HG03442 (cell line): ENCODE data around the gene CADM2.

Experiments used
- ATAC-seq: cut with Tn5 transposase; IDR thresholded peaks from one replicate; pipeline ENCODE4 v1.9.1; 2021; ENCODE audit warnings: mild to moderate bottlenecking, moderate library complexity; ENCODE audit not compliant: unreplicated experiment

Gene CADM2

DNA sequence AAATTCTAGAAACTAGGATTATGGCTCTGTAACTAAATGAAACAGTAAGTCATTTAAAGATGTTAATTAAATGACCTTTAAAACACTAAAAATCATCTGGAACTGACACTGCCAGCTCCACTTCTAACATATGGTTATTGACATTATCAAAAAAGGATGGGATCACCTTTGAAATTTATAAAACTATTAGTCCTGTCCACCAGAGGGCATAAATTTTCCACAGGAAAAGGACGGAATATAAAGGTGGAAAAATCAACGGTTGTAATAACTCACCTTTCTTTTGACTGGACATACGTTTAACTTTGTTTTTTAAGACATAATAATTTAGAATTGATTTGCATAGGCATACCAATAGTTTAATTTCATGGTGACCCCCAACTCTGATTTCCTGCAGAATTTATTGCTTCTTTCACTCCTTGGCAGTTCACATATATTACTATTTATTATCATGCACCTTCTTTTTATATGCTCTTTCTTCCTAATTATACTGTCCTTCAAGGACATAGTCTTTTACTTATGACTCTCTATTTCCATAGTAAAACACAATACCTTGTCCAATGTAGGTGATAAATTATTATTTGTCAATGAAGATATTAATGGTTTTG is 345.7 kb downstream of the CADM2 start:
- no peak for ATAC-seq

DNA sequence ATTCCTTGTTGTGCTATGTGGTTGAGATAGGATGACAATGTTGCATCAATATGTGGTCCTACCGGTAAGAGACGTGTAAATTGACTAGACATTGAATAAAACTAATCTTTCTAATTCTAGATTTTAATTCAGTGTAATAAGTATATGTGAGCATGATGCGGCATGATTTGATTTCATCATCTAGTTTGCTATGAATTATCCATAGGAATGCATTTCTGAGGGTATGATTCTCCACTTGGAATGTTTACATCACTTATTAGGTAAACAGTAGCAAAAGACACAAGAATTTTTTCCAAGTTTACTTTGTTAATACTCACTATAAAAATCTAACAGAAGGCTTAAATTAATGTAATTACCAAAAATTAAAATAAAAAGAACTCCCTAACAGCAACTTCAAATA is 353.5 kb downstream of the CADM2 start:
- ATAC-seq: no peak

DNA sequence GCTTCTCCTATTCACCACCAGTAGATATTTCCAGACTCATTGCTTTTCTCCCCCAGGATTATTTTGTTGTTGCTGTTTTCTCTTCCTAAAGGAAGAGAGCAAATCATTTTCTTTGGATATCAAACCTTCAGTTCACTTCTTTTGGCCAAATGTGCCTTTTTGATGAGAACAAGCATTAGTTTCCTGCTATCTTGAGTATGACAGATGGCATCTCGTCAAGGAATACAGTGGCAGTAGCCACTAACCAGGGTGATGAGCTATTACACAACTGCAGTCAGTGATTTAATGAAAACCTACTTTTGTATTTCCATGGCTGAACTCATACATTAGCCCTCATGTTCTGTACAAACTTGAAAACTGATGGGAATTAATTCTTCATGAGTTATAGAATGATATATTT is 354.6 kb downstream of the CADM2 start:
- no peak for ATAC-seq

DNA sequence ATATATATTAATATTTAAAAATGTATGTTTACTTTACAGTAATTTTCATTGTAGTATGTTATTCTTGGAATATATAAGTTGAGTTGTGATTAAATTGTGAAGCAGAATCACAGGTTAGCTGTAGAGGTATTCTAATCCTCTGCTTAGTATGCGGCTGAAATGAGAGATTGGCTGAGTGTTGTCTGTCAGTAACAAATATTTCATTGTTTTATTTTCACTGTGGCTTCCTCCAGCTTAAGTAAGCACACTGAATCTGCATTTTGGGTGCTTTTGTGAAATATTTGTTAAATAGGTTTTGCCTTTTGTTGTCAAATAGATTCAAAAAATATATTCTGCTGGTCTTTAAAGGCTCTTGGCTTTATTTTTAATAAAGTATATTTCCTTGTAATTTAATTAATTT is 357.5 kb downstream of the CADM2 start:
- no peak for ATAC-seq

DNA sequence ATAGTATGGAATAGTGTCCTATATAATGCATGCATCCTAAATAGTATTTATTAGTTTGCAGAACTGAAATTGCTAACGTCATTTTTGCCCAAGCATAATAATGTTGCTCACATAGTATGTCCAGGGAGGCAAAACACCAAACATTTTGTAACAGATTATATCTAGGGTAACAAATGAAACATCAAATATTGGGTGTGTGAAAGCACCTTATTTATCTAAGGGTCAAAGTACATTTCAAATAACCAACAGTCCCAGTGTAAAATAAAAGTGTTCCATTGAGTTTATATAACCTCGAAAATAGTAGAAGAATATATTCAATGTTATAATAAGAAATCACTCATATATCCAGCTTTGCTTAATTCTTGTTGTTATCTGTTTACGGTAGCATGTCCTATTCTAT is 363.1 kb downstream of the CADM2 start:
- no peak for ATAC-seq

DNA sequence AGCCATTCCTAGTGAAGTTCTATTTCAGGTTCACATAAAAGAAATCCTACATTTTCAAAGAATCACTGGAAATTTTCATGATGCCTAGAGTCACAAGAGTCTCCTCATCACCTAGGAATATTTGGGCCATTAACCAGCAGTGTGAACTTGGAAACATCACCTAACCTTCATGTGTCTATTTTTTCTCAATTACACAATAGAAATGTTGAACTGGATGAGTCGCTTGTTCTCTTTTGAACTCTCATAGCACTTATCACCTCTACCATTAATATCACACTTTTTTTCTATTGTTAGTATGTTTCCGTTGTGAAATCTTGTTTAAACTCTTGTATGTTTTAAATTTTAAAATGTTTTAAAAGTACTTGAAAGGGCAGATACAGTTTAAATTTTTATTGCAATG is 371.3 kb downstream of the CADM2 start:
- no peak for ATAC-seq

DNA sequence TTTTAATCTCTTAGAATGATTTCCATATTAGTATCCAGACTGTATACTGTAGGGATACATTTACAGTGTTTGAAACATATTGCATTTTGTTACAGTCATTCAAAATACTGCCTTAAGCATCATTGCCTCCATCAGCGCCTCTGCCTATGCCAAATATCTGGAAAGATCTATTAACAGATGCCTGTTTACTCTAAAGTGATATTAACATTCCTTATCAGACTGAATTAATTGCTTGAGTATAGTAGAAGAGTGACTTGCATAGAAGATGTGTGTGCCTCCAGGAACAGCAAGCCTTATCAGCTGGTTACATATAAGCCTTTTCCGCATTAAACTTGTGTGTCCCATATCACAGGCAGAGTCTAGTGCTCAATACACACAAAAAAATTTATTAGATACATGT is 379.1 kb downstream of the CADM2 start:
- no peak for ATAC-seq

DNA sequence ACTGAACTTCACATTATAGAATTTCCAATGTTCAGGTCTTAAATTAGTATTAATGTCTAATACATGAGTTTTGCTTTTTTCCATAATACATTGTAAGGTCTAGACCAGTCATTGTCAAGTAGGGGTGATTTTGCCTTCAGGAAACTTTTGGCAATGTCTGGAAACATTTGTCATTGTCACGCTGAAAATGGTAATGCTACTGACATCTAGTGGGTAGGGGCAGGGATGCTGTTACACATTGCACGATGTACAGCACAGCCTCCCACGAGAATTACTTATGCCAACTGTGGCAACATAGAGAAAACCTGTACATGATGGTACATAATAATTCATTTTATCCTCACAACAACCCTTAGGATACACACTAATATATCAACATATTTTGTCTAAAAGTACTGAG is 384.1 kb downstream of the CADM2 start:
- no peak for ATAC-seq

DNA sequence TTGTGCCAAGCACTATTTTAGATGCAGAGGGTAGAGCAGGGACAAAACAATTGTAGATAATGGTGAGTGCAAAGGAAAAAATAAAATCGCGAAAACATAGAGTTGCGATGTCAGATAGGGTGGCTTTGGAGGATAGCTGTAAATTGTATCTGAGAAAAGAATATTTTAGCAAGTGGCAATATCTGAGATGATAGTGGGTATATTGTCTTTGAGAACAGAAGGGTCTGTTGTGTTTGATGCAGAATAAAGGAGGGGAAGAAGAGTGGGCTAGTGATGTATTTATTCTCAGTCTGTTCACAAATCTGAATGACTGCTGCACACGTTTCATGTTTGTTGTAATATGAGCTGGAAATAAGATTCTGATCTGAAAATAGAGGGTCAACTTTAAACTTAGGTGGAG is 396.8 kb downstream of the CADM2 start:
- ATAC-seq: no peak

DNA sequence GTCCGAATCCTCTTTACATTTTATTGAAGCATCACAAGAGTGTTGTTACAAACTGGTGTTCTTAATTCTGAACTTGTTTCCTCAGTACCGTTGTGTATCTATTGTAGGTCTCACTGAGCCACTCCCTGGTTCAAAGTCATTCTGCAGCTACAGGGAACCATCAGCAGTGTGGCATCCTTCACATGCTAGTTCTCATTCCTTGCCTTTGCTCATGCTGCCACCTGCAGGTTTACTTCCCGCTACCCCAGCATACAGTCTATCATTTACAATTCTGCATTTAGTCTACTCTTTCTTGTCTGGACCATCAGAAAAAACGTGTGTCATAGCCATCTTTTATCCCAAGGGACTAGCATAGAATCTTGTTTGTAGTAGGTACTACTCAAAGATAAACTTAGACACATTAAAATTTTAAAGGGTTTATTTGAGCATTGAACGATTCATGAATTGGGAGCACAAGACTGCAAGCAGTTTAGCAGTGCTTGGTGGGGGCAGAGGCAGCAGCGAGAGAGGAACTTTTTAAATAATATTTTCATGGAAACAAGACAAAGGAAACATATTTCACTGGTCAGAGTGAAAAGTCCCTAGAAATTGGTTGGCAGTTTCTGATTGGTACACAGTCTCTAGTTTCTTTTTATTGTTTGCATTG is 402.1 kb downstream of the CADM2 start:
- peak; percentile 59 for ATAC-seq

DNA sequence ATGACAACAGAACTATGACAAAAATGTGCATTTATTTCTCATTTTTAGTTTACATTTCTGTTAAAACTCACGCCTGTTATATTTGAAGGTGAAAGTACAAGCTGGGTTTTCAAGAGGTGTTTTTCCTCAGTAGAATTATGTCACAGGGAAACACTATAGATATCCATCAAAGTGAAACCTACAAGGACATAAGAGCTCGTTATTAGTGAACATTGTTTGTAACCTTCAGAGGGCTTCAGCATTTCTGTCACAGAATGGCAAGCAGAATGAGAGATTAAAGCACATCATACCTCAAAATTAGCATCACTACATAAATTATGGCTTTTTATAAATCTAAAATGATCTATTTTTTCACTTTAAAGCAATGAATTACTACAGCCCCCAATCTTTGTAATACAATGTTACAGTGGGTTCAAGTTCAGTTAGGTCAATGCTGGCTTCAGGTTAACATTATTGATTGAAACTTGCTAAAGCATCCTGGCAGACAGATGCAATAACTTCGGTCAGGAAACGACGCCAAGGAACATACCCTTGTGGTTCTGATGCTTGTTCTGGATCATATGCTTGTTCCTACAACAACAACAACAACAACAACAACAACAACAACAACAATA is 405.6 kb downstream of the CADM2 start:
- ATAC-seq: no peak

DNA sequence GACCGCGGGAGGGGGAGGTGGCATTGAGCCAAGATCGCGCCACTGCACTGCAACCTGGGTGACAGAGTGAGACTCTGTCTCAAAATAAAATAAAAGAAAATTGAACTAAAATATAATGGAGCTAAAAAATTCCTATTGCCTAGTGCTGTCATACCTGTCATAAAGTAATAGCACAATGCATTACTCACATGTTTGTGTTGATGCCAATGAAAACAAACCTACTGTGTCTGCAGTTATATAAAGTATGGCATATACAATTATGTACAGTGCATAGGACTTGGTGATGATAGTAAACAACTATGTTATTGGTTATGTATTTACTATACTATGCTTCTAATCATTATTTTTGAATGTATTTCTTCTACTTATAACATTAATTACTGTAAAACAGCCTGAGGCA is 411.6 kb downstream of the CADM2 start:
- ATAC-seq: no peak

DNA sequence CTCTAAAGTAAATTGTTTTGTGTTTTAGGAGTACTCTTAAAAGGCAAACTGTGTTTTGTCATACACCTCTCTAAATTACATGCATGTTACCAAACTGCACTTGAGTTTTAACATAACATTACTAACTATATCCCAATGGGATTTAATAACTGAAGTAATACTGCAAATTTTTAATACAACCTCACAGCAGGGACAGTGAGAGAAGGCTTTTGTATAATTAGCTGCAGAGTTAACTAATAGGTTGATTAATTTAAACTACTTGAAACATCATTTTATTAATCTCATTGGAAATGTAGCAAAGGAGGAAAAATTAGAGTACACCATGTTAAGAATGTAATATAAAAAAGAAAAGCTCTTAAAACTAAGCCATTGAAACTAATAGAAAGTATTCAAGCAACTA is 417.3 kb downstream of the CADM2 start:
- ATAC-seq: no peak

DNA sequence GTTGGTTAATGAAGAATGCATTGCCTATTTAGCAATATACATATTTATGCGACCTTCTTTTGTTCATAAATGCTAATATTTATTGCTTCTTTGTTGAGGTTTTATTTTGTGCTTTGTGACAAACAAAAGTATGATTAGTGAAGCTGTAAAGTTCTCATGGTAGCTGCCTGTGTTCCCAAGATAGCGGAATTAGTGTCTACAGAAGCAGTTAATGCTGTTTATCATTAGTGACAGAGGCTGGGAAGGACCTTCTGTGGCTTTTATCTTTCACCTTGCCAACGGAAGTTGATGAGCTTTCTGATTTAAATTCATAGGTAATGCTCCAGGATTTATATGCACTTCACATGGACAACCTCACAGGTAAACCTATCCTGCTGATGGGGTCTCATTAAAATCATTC is 418.3 kb downstream of the CADM2 start:
- no peak for ATAC-seq

DNA sequence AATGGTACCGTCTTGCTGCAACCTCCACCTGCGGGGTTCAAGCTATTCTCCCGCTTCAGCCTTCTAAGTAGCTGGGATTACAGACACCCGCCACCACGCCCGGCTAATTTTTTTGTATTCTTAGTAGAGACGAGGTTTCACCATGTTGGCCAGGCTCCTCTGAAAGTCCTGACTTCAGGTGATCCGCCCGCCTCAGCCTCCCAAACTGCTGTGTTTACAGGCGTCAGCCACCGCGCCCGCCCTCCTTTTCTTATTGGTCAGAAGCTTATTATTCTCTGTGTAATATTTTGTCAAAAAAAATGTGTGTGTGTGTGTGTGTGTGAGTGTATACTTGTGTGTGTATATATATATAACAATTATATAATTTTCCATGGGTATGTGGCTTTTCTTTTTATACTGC is 425.6 kb downstream of the CADM2 start:
- ATAC-seq: no peak

DNA sequence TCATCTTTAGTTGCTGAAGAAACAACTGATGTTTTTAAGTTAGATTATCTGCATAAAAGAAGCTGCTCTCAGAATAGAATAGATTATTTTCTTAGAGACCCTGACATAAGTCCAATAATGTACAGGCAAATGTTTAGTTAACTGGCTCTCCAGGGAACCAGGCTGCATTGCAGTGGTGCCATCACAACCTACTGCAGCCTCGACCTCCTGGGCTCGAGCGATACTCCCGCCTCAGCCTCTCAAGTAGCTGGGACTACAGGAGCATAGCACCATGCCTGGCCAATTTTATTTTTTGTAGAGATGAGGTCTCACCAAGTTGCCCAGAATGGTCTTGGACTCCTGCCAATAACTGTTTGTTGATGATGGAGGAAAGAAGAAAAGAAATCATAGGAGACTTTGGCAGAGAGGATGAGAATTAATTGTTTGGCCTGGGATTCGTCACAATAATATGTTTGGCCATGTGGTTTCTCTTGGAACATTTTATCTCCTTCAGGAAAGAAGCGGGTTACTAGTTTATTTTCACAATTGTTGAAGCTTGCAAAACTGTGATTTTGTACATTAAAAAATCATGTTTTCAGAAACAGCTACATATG is 429.2 kb downstream of the CADM2 start:
- no peak for ATAC-seq

DNA sequence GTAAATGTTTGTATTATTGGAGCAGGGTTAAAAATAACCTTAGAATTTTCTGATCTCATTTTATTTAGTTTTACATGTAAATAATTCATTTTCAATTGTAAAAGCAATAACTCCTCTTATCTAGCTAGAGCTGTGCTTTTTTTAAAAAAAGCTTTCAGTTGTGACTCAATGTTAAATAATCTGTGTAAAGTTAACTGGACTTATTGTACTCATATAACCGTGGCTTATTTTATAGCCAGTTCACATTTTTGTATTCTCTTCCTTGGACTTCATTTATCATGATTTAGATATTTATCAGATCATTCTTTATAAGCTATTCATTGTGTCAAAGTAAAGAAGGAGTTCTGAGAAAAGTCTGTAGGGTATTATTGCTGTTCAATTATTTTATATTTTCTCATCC is 435.6 kb downstream of the CADM2 start:
- no peak for ATAC-seq

DNA sequence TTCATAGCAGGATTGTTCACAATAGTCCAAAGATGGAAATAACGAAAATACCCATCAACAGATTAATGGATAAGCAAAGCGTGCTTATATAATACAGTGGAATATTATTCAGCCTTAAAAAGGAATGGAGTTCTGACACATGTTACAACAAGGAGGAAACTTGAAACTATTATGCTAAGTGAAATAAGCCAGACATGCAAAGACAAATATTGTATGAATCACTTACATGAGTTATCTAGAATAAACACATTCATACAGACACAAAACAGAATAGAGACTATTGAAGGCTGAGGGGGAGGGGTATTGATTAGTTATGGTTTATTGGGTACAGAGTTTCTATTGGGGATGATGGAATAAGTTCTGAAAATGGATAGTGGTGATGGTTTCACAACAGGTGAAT is 438.6 kb downstream of the CADM2 start:
- ATAC-seq: no peak

DNA sequence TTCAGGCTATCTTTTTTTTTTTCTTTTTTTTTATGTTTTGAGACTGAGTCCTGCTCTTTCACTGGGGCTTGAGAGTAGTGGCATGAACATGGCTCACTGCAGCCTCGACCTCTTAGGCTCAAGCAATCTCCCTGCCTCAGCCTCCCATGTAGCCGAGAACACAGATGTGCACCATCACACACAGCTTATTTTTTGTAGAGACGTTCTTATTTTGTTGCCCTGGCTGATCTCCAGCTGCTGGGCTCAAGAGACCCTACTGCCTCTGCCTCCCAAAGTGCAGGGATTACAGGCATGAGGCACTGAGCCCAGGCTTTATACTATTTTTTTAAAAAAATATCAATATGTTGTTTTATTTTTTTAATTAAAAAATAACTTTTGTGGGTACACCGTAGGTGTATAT is 467.3 kb downstream of the CADM2 start:
- no peak for ATAC-seq

DNA sequence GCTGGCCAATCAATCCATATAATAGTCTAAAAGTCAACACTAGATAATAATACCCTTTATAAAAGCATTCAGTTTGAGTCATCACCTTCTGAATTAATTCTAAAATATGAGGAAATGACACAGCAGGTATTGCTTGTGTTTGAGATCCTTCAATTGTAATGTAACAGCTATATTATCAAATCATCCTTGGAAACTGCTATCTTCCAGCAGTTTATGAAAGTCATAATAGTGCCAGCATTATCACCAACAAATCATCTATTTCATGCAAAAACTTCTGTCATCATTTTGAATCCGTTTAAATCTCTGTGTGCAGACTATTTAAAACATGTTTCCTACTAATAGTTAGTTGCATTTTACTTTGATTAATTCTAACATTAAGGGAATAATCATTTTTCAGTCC is 468.7 kb downstream of the CADM2 start:
- ATAC-seq: no peak

DNA sequence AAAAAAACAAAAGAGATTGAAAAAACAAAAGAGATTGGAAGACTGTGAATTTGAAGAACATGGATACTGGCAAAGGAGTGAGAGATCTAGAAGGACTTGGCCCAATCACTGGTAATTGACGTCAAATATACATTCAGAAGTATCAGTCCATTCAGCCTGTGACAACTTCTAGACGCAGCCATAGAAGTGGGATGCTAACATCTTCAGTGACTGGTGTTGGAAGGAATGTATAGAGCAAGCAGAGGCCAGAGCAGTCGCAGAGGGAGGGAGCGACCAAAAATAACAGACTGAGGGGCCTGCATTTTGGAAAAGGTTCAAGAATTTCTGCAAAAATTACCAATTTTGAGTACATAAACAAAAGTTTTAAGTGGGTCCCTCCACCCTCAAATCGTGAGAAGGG is 473.3 kb downstream of the CADM2 start:
- ATAC-seq: no peak

DNA sequence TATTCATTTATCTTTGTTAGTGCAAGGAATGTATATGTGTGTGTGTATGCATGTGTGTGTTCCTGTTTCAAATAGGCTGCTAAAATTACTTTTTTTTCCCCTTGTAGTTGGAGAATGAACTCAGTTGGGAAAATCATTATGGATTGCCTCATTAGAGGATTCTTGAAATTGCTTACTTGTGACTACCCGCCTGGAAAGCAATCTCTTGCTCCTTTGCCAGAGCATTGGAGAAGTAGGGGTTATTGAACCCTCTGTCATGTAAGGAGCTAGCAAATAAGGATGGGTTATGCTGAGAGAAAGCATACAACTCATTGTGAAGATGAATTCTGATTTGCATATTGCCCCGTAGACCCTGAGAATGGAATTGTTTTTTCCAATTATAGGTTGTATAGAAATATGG is 474.5 kb downstream of the CADM2 start:
- ATAC-seq: no peak
